Spinal cord (tissue), 10 donors: Measurements from ENCODE around the gene FAM168A. TPM values are rescaled to one million over a fixed set of nuclear protein-coding genes. Genes with fewer than 3 reads are reported as not detected.
"Not testable (repeated sequence)": the region's sequence is repeated elsewhere in the genome, so short reads cannot be mapped to it uniquely, and the experiment has no call there.

Experiments
- DNase-seq, 6 donors: peaks; one replicate each; pipeline versions ENCODE4 v3.0.0 to v3.0.0-alpha.2; 2013 to 2015; ENCODE audit warnings: low spot score in 6 of 6, low read depth in 4 of 6
- H3K27ac ChIP-seq: one replicate; pipeline ENCODE4 v1.5.1; 2013; ENCODE audit warnings: low read depth, low read length, control low read depth
- H3K27me3 ChIP-seq: one replicate; pipeline ENCODE4 v1.6.1; 2013; ENCODE audit warnings: low read length; ENCODE audit not compliant: control insufficient read depth, insufficient read depth
- H3K36me3 ChIP-seq: one replicate; pipeline ENCODE4 v1.6.1; 2013; ENCODE audit warnings: low read length; ENCODE audit not compliant: control insufficient read depth, insufficient read depth
- H3K4me1 ChIP-seq: one replicate; pipeline ENCODE4 v1.6.1; 2013; ENCODE audit warnings: low read length; ENCODE audit not compliant: control insufficient read depth, insufficient read depth
- H3K4me3 ChIP-seq: one replicate; pipeline ENCODE4 v1.5.1; 2013; ENCODE audit warnings: low read depth, low read length, control low read depth
- H3K9me3 ChIP-seq: one replicate; pipeline ENCODE4 v1.6.1; 2013; ENCODE audit warnings: low read length; ENCODE audit not compliant: control insufficient read depth, insufficient read depth
- WGBS: methylation state at CpG from one replicate; pipeline ENCODE4 v1.1.5; 2013; ENCODE audit warnings: missing lambda C conversion rate; ENCODE audit not compliant: insufficient coverage; 5-methylcytosine and 5-hydroxymethylcytosine counted together
- polyA plus RNA-seq, 2 donors: library from polyadenylated mRNA; unstranded; fragments of 120-200 nt; gene quantifications; one replicate each; pipeline ENCODE4 v1.2.1, GENCODE V29; 2013; ENCODE audit not compliant: insufficient read length in 2 of 2
- total RNA-seq, 2 donors: library from RNA; depleted of rRNA in 1 of 2; stranded (reverse); fragments of 120-200 nt in 1 of 2; fragments of >200 nt in 1 of 2; gene quantifications; one replicate each; pipeline versions ENCODE4 v1.2.3 to v1.2.4, GENCODE V29; 2013 to 2014
- donor health status: healthy.

FAM168A gene
- total and polyA plus RNA-seq, 4 donors: 57.5 to 154 (median 103) TPM

DNA sequence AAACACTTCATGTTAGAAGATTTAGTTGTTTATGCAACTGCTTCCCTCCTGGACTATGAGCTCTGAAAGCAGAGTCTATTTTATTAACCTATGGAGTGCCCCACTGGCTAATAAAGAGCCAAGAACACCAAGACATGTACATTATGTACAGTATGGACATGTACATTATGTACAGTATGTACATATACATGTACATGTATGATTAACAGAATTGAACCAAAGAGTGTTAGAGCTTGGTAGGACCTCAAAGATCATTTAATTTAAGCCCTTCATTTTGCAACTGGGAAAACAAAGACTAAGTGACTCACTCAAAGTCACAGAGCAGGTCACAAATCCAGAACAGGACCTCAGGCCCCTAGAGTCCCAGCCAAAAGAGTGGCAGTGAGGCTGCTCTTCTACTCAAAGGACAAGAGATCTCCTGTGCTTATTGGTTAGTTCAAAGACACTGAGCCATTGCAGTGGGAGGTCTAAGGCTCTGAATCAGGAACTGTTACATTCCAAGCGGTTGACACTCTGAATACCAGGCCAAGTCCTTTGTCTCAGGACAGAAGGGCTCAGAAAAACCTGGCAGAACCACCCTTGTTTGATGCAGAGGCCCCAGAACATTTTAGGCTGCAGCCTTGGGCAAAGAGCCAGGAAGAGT lies 103.8 kb downstream of the FAM168A start:
- Histone ChIP-seq H3K4me3 (no peak overlapping the region), H3K4me1 (peaks cover 7% of the 10 kb centered on the region), H3K9me3 (no peaks in the 10 kb centered on the region), H3K27ac (peak overlapping the region; percentile 58), H3K27me3 (no peaks in the 10 kb centered on the region), H3K36me3 (peaks cover 2% of the 10 kb centered on the region)
- 33% methylated on average over 1 of the region's 1 CpG for WGBS
- peak in 1 of 6 donors; percentile 60 for DNase-seq

- Histone ChIP-seq H3K27me3 (no peaks in the 10 kb centered on the region), H3K36me3 (no peaks in the 10 kb centered on the region), H3K27ac (no peak overlapping the region), H3K9me3 (peaks cover 8% of the 10 kb centered on the region), H3K4me1 (no peaks in the 10 kb centered on the region), H3K4me3 (no peak overlapping the region)
- WGBS: 80% methylated on average over 1 of the region's 1 CpG
- no peak for DNase-seq
These were observed 116.3 kb downstream of the FAM168A start for GRCh38 chr11:73481626-73482025.

- peaks cover 10% of the 10 kb centered on the region for H3K9me3 ChIP-seq
- H3K4me3 ChIP-seq: no peak overlapping the region
- 82% methylated on average over 1 of the region's 2 CpGs for WGBS
- H3K27me3 ChIP-seq: no peaks in the 10 kb centered on the region
- no peak overlapping the region for H3K27ac ChIP-seq
- no peaks in the 10 kb centered on the region for H3K36me3 ChIP-seq
- no peak for DNase-seq
- no peaks in the 10 kb centered on the region for H3K4me1 ChIP-seq
These were observed 117.2 kb downstream of the FAM168A start for GRCh38 chr11:73480677-73481076.

GRCh38 chr11:73478737-73479347 lies 119.1 kb downstream of the FAM168A start:
- peak in 1 of 6 donors; percentile 28 for DNase-seq
- H3K27ac ChIP-seq: no peak overlapping the region
- H3K27me3 ChIP-seq: no peaks in the 10 kb centered on the region
- H3K4me1 ChIP-seq: no peaks in the 10 kb centered on the region
- peaks cover 10% of the 10 kb centered on the region for H3K9me3 ChIP-seq
- WGBS: no CpG with 5 or more reads among the region's 1 CpG
- no peak overlapping the region for H3K4me3 ChIP-seq
- no peaks in the 10 kb centered on the region for H3K36me3 ChIP-seq

- no CpG with 5 or more reads among the region's 2 CpGs for WGBS
- Histone ChIP-seq H3K27ac (no peak overlapping the region), H3K36me3 (no peaks in the 10 kb centered on the region), H3K27me3 (no peaks in the 10 kb centered on the region), H3K4me3 (no peak overlapping the region), H3K9me3 (peaks cover 10% of the 10 kb centered on the region), H3K4me1 (no peaks in the 10 kb centered on the region)
- DNase-seq: no peak
These were observed 120.4 kb downstream of the FAM168A start for GRCh38 chr11:73477518-73477917.

DNA sequence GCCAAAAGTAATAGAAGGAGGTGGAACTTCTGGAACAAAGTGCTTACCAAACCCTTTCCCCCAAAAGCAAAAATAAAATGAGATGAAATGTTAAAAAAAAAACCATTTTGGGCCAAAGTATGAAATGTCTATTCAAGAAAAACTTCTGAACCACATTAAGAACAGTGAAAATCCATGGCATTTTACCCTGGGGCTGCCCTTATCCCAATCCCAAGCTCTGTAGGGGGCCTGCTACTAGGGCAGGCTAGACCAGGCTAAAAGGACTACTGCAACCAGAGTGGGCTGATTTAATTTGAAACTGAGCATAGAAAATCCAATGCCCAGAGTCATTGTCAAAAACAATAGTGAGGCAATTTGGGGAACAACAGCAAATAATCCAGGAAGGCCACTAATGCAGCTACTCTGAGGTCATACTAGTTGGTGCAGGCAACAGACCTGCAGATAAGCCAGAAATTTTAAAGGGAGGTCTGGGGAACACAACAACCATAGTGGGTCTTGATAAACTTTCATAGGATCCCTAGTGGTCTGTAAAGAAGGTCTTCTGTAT lies 122.3 kb downstream of the FAM168A start:
- no peak for DNase-seq
- no peaks in the 10 kb centered on the region for H3K4me1 ChIP-seq

GRCh38 chr11:73473252-73473651 lies 124.7 kb downstream of the FAM168A start:
- no peak for DNase-seq
- H3K4me3 ChIP-seq: no peak overlapping the region
- H3K27ac ChIP-seq: no peak overlapping the region
- no peaks in the 10 kb centered on the region for H3K36me3 ChIP-seq
- whole genome bisulfite sequencing: 100% methylated on average over 1 of the region's 1 CpG
- H3K4me1 ChIP-seq: no peaks in the 10 kb centered on the region
- peaks cover 10% of the 10 kb centered on the region for H3K9me3 ChIP-seq
- H3K27me3 ChIP-seq: no peaks in the 10 kb centered on the region

More for the DNA sequence above, 122.3 kb downstream of the FAM168A start:
- Histone ChIP-seq H3K9me3 (peaks cover 10% of the 10 kb centered on the region), H3K27ac (no peak overlapping the region), H3K4me3 (no peak overlapping the region), H3K36me3 (no peaks in the 10 kb centered on the region), H3K27me3 (no peaks in the 10 kb centered on the region)

DNA sequence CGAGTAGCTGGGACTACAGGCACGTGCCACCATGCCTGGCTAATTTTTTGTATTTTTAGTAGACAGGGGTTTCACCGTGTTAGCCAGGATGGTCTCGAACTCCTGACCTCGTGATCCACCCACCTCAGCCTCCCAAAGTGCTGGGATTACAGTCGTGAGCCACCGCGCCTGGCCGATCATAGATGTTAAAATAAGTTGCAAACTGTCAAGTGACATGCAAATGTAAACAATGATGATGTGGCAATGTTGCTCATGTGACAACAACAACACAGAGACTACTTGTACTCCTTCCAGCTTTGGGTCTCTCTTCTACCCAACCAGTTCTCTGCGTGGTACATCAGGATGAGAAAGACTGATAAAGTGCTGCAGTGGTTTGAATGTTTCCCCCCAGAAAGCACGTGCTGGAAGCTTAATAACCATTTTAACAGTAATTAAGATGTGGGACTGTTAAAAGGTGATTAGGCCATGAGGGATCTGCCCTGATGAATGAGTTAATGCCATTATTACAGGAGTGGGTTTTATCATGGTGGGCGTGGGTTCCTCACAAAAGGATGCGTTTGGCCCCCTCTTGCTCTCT lies 127.8 kb downstream of the FAM168A start:
- not testable (repeated sequence) for H3K4me1 ChIP-seq, H3K36me3 ChIP-seq, H3K27ac ChIP-seq, DNase-seq, H3K4me3 ChIP-seq, H3K27me3 ChIP-seq, H3K9me3 ChIP-seq
- 83% methylated on average over 2 of the region's 13 CpGs for WGBS

DNA sequence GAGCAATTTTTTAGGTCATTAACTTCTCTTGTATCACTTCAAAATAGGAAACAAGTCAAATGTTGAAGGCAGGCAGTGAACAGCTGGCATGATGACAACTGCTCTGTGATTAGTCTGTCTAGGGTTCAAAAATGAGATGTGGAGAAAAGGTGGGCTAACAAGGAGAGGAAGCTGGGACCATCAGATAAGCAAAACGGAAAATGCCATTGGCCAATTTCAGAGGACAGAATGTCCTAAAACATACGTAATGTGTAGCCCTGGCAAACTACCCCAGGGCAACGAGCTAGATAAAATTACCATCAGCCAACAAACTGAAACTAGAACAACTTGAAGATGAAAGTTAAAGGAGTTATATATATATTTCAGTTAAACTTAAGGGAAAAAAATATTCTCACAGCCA lies 128.5 kb downstream of the FAM168A start:
- WGBS: no CpG with 5 or more reads among the region's 3 CpGs
- H3K36me3 ChIP-seq: no peaks in the 10 kb centered on the region
- no peak overlapping the region for H3K4me3 ChIP-seq
- no peaks in the 10 kb centered on the region for H3K4me1 ChIP-seq
- no peak overlapping the region for H3K27ac ChIP-seq
- DNase-seq: no peak
- H3K9me3 ChIP-seq: no peaks in the 10 kb centered on the region
- no peaks in the 10 kb centered on the region for H3K27me3 ChIP-seq
